ENCODE data around the gene RNF144A.

DNA sequence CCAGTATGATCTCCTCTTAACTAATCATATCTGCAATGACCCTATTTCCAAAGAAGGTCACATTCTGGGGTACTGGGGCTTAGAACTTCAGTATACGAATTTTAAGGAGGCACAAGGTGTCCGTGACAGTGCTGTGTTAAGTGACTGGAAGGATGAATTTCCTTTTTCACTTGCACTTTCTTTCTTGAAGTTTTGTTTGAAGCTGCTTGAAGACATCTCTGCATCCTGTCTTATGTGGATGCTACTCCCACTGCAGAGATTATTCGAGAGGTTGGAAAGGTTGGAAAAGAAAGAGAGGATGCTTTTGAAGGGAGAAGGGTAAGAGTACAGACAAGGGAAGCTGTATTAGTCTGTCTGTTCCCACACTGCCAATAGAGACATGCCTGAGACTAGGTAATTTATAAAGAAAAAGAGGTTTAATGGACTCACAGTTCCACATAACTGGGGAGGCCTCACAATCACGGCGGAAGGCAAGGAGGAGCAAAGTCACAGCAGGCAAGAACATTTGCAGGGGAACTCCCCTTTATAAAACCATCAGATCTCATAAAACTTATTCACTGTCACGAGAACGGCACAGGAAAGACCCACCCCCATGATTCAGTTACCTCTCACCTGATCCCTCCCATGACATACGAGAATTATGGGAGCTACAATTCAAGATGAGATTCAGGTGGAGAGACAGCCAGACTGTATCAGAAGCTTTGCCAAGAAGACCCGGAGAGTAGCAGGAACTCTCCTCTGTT is 3.6 kb upstream of the RNF144A start:
- TF ChIP-seq, protein P1, sequence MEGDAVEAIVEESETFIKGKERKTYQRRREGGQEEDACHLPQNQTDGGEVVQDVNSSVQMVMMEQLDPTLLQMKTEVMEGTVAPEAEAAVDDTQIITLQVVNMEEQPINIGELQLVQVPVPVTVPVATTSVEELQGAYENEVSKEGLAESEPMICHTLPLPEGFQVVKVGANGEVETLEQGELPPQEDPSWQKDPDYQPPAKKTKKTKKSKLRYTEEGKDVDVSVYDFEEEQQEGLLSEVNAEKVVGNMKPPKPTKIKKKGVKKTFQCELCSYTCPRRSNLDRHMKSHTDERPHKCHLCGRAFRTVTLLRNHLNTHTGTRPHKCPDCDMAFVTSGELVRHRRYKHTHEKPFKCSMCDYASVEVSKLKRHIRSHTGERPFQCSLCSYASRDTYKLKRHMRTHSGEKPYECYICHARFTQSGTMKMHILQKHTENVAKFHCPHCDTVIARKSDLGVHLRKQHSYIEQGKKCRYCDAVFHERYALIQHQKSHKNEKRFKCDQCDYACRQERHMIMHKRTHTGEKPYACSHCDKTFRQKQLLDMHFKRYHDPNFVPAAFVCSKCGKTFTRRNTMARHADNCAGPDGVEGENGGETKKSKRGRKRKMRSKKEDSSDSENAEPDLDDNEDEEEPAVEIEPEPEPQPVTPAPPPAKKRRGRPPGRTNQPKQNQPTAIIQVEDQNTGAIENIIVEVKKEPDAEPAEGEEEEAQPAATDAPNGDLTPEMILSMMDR (conservative IDR thresholded peaks at IDR 0.05; ENCODE audit: low read depth, low read length): no peak
- no peak for TF ChIP-seq EZH2 (IDR thresholded peaks at IDR 0.05; ENCODE audit: borderline replicate concordance, low read depth, low read length, poor library complexity, severe bottlenecking)

Measured in A673 (cell line).